HL-60 (cell line): Measurements from ENCODE around the gene MELTF.

ENCODE experiments used
- DNase-seq, 2 experiments: peaks; one replicate each; pipeline ENCODE4 v3.0.0-alpha.2; 2010 to 2020; ENCODE audit warnings: low read depth in 1 of 2, low spot score in 1 of 2
- H3K27ac ChIP-seq: fragments of 250-450 bp; sonication (Bioruptor Pico); replicated peaks from 2 replicates; pipeline ENCODE4 v1.5.1; 2020; ENCODE audit warnings: mild to moderate bottlenecking, moderate library complexity
- H3K27me3 ChIP-seq: fragments of 250-450 bp; sonication (Bioruptor Pico); 2 replicates; pipeline ENCODE4 v1.5.1; 2021; ENCODE audit warnings: mild to moderate bottlenecking, moderate library complexity; ENCODE audit not compliant: insufficient read depth, poor library complexity, severe bottlenecking
- H3K4me3 ChIP-seq: replicated peaks from 2 replicates; pipeline ENCODE4 v1.5.1; 2011; ENCODE audit warnings: mild to moderate bottlenecking, control low read depth, low read length; ENCODE audit not compliant: insufficient read depth
- CTCF ChIP-seq: IDR thresholded peaks from one replicate; pipeline ENCODE4 v1.5.1; 2011; ENCODE audit warnings: low read length, control low read depth, inconsistent platforms; ENCODE audit not compliant: insufficient read depth
- GABPA ChIP-seq: IDR thresholded peaks from 2 replicates; pipeline ENCODE4 v1.6.1; 2012; ENCODE audit warnings: low read depth
- POLR2AphosphoS5 ChIP-seq: IDR thresholded peaks from 2 replicates; pipeline ENCODE4 v1.6.1; 2012; ENCODE audit warnings: low read depth
- SPI1 ChIP-seq: IDR thresholded peaks from 2 replicates; pipeline ENCODE4 v1.6.1; 2012; ENCODE audit warnings: low read depth, mild to moderate bottlenecking, borderline replicate concordance
- TF ChIP-seq, protein P1 (sequence below): IDR thresholded peaks from 2 replicates; pipeline ENCODE4 v1.6.1; 2012; ENCODE audit warnings: low read depth; ENCODE audit not compliant: insufficient replicate concordance

MELTF gene

GRCh38 chr3:196954832-196955231 lies 74.8 kb downstream of the MELTF start:
- Histone ChIP-seq H3K4me3 (no peak overlapping the region), H3K27me3 (no peaks in the 10 kb centered on the region), H3K27ac (no peak overlapping the region)
- no peak for DNase-seq
- no peak for TF ChIP-seq POLR2AphosphoS5
- TF ChIP-seq GABPA: no peak
- no peak for TF ChIP-seq CTCF
- TF ChIP-seq, protein P1, sequence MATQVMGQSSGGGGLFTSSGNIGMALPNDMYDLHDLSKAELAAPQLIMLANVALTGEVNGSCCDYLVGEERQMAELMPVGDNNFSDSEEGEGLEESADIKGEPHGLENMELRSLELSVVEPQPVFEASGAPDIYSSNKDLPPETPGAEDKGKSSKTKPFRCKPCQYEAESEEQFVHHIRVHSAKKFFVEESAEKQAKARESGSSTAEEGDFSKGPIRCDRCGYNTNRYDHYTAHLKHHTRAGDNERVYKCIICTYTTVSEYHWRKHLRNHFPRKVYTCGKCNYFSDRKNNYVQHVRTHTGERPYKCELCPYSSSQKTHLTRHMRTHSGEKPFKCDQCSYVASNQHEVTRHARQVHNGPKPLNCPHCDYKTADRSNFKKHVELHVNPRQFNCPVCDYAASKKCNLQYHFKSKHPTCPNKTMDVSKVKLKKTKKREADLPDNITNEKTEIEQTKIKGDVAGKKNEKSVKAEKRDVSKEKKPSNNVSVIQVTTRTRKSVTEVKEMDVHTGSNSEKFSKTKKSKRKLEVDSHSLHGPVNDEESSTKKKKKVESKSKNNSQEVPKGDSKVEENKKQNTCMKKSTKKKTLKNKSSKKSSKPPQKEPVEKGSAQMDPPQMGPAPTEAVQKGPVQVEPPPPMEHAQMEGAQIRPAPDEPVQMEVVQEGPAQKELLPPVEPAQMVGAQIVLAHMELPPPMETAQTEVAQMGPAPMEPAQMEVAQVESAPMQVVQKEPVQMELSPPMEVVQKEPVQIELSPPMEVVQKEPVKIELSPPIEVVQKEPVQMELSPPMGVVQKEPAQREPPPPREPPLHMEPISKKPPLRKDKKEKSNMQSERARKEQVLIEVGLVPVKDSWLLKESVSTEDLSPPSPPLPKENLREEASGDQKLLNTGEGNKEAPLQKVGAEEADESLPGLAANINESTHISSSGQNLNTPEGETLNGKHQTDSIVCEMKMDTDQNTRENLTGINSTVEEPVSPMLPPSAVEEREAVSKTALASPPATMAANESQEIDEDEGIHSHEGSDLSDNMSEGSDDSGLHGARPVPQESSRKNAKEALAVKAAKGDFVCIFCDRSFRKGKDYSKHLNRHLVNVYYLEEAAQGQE: no peak
- TF ChIP-seq SPI1: no peak
